Measurements from ENCODE around the gene FER1L5. TPM values are rescaled to one million over a fixed set of nuclear protein-coding genes. Genes with fewer than 3 reads are reported as not detected.

Gene FER1L5
- total and polyA plus RNA-seq, 2 of the 8 experiments (the other 6 are each of a cell fraction or from before 2014, with no cell fraction given), result 0.23 to 0.88 TPM

DNA sequence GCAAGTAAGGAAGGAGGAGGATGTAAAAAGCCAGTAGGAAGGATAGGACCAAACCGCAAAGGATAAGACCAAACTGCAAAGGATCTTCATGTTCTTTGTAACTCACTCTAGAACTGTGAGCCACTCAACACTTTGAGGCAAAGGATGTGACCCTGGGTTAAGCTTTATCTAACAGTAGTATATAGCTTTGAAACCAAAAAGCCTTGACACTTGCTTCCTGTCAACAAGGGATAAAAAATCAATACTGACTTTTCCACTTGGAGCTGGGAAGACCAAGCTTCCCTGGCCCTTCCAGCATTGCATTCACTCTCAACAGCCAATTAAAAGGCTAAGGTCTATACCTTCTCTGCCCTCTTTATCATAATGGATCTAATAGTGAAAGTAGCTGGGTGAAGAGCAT, 26.4 kb upstream of the FER1L5 start (continued):
- TF ChIP-seq, protein P1, sequence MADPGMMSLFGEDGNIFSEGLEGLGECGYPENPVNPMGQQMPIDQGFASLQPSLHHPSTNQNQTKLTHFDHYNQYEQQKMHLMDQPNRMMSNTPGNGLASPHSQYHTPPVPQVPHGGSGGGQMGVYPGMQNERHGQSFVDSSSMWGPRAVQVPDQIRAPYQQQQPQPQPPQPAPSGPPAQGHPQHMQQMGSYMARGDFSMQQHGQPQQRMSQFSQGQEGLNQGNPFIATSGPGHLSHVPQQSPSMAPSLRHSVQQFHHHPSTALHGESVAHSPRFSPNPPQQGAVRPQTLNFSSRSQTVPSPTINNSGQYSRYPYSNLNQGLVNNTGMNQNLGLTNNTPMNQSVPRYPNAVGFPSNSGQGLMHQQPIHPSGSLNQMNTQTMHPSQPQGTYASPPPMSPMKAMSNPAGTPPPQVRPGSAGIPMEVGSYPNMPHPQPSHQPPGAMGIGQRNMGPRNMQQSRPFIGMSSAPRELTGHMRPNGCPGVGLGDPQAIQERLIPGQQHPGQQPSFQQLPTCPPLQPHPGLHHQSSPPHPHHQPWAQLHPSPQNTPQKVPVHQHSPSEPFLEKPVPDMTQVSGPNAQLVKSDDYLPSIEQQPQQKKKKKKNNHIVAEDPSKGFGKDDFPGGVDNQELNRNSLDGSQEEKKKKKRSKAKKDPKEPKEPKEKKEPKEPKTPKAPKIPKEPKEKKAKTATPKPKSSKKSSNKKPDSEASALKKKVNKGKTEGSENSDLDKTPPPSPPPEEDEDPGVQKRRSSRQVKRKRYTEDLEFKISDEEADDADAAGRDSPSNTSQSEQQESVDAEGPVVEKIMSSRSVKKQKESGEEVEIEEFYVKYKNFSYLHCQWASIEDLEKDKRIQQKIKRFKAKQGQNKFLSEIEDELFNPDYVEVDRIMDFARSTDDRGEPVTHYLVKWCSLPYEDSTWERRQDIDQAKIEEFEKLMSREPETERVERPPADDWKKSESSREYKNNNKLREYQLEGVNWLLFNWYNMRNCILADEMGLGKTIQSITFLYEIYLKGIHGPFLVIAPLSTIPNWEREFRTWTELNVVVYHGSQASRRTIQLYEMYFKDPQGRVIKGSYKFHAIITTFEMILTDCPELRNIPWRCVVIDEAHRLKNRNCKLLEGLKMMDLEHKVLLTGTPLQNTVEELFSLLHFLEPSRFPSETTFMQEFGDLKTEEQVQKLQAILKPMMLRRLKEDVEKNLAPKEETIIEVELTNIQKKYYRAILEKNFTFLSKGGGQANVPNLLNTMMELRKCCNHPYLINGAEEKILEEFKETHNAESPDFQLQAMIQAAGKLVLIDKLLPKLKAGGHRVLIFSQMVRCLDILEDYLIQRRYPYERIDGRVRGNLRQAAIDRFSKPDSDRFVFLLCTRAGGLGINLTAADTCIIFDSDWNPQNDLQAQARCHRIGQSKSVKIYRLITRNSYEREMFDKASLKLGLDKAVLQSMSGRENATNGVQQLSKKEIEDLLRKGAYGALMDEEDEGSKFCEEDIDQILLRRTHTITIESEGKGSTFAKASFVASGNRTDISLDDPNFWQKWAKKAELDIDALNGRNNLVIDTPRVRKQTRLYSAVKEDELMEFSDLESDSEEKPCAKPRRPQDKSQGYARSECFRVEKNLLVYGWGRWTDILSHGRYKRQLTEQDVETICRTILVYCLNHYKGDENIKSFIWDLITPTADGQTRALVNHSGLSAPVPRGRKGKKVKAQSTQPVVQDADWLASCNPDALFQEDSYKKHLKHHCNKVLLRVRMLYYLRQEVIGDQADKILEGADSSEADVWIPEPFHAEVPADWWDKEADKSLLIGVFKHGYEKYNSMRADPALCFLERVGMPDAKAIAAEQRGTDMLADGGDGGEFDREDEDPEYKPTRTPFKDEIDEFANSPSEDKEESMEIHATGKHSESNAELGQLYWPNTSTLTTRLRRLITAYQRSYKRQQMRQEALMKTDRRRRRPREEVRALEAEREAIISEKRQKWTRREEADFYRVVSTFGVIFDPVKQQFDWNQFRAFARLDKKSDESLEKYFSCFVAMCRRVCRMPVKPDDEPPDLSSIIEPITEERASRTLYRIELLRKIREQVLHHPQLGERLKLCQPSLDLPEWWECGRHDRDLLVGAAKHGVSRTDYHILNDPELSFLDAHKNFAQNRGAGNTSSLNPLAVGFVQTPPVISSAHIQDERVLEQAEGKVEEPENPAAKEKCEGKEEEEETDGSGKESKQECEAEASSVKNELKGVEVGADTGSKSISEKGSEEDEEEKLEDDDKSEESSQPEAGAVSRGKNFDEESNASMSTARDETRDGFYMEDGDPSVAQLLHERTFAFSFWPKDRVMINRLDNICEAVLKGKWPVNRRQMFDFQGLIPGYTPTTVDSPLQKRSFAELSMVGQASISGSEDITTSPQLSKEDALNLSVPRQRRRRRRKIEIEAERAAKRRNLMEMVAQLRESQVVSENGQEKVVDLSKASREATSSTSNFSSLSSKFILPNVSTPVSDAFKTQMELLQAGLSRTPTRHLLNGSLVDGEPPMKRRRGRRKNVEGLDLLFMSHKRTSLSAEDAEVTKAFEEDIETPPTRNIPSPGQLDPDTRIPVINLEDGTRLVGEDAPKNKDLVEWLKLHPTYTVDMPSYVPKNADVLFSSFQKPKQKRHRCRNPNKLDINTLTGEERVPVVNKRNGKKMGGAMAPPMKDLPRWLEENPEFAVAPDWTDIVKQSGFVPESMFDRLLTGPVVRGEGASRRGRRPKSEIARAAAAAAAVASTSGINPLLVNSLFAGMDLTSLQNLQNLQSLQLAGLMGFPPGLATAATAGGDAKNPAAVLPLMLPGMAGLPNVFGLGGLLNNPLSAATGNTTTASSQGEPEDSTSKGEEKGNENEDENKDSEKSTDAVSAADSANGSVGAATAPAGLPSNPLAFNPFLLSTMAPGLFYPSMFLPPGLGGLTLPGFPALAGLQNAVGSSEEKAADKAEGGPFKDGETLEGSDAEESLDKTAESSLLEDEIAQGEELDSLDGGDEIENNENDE (IDR thresholded peaks at IDR 0.05; ENCODE audit: insufficient replicate concordance, low read length), result no peak
- TF ChIP-seq RFX5 (IDR thresholded peaks at IDR 0.05; ENCODE audit: borderline replicate concordance, low read depth, low read length) (no peak), ZNF274 (IDR thresholded peaks at IDR 0.05; ENCODE audit: borderline replicate concordance, extremely low read depth, low read length) (no peak), KDM5A (IDR thresholded peaks at IDR 0.05; ENCODE audit: low read length) (no peak), YY1 (IDR thresholded peaks at IDR 0.05; ENCODE audit: low read depth, low read length) (no peak), RXRA (IDR thresholded peaks at IDR 0.05; ENCODE audit: insufficient read depth, low read depth, low read length) (no peak), SAP30 (IDR thresholded peaks at IDR 0.05; ENCODE audit: insufficient read depth, insufficient replicate concordance, low read length) (no peak), RBBP5 (IDR thresholded peaks at IDR 0.05; ENCODE audit: borderline replicate concordance, low read depth, low read length) (no peak)
- TF ChIP-seq, protein P2, sequence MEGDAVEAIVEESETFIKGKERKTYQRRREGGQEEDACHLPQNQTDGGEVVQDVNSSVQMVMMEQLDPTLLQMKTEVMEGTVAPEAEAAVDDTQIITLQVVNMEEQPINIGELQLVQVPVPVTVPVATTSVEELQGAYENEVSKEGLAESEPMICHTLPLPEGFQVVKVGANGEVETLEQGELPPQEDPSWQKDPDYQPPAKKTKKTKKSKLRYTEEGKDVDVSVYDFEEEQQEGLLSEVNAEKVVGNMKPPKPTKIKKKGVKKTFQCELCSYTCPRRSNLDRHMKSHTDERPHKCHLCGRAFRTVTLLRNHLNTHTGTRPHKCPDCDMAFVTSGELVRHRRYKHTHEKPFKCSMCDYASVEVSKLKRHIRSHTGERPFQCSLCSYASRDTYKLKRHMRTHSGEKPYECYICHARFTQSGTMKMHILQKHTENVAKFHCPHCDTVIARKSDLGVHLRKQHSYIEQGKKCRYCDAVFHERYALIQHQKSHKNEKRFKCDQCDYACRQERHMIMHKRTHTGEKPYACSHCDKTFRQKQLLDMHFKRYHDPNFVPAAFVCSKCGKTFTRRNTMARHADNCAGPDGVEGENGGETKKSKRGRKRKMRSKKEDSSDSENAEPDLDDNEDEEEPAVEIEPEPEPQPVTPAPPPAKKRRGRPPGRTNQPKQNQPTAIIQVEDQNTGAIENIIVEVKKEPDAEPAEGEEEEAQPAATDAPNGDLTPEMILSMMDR (IDR thresholded peaks at IDR 0.05; ENCODE audit: control extremely low read depth in 1 of 3, insufficient read depth in 1 of 3, low read depth in 1 of 3, low read length in 3 of 3), result no peak
